Psoas muscle (tissue), 8 donors: Measurements from ENCODE around the gene RETREG1. TPM values are rescaled to one million over a fixed set of nuclear protein-coding genes. Genes with fewer than 3 reads are reported as not detected.

ENCODE experiments used
- ATAC-seq, 4 donors: fragments of 200-7000 bp; cut with Tn5 transposase; one replicate each; pipeline ENCODE4 v1.9.1; 2020; ENCODE audit warnings: moderate library complexity in 3 of 4, mild to moderate bottlenecking in 2 of 4
- DNase-seq, 2 donors: peaks; one replicate each; pipeline ENCODE4 v3.0.0-alpha.2; 2020
- H3K27ac ChIP-seq: fragments of 200-600 bp; one replicate; pipeline ENCODE4 v1.8.0; 2022
- H3K27me3 ChIP-seq, 3 donors: fragments of 200-600 bp in 1 of 3; one replicate each; pipeline versions ENCODE4 v1.6.1 to v1.8.0; 2013 to 2022; ENCODE audit warnings: low read length in 2 of 3, mild to moderate bottlenecking in 2 of 3, moderate library complexity in 1 of 3; ENCODE audit not compliant: insufficient read depth in 3 of 3
- H3K36me3 ChIP-seq, 2 donors: fragments of 200-600 bp in 1 of 2; one replicate each; pipeline versions ENCODE4 v1.6.1 to v1.8.0; 2013 to 2022; ENCODE audit warnings: low read depth in 1 of 2, mild to moderate bottlenecking in 1 of 2, moderate library complexity in 1 of 2; ENCODE audit not compliant: insufficient read depth in 1 of 2
- H3K4me1 ChIP-seq: fragments of 200-600 bp; one replicate; pipeline ENCODE4 v1.8.0; 2022
- H3K4me3 ChIP-seq: fragments of 200-600 bp; one replicate; pipeline ENCODE4 v1.8.0; 2022; ENCODE audit warnings: mild to moderate bottlenecking
- H3K9me3 ChIP-seq: fragments of 200-600 bp; one replicate; pipeline ENCODE4 v1.8.0; 2022
- WGBS, 3 donors: extraction: QIAGEN DNeasy Blood & Tissue Kit; methylation state at CpG; one replicate each; pipeline versions ENCODE4 v1.1.6 to v1.1.7; 2013; 5-methylcytosine and 5-hydroxymethylcytosine counted together
- intact Hi-C, 2 donors: fragments of 100-400 bp; cut with DNase I; formaldehyde crosslinking; loops; one replicate each; pipeline versions ENCODE4 v1.11.0 to v1.14.2; 2022
- polyA plus RNA-seq, 3 donors: library from polyadenylated mRNA; stranded (reverse); fragments of 200-250 nt; gene quantifications; one replicate each; pipeline ENCODE4 v1.2.3, GENCODE V29; 2013
- total RNA-seq, 4 donors: library from RNA; stranded (reverse); fragmentation: NEBNext Ultra II Directional in 2 of 4; extraction: Animal tissue kit (Norgen Biotek cat#: 25700) in 2 of 4; gene quantifications; one replicate each; pipeline versions ENCODE4 v1.2.1 to v1.2.4, GENCODE V29; 2021 to 2023
- TF ChIP-seq, protein P1 (sequence below): fragments of 200-600 bp; IDR thresholded peaks from one replicate; pipeline ENCODE4 v1.8.0; 2022; ENCODE audit warnings: antibody characterized with exemption
- donor health status: healthy with polysubstance abuse.
- donor health status: DM: no; HTN: no; CAD: no; lungs with moderate emphysema.
- donor health status: Bipolar disorder and iron deficiency.
- donor health status: healthy.
- donor health status: DM: yes; HTN: yes; CAD: no.
- donor health status: DM: no; HTN: no; CAD: no.
- donor health status: DM: no; HTN: no; CAD: no.
- donor health status: DM: yes; HTN: yes; CAD: no.

RETREG1 gene
- total and polyA plus RNA-seq, 7 donors = 2.1 to 252 (median 191) TPM

DNA sequence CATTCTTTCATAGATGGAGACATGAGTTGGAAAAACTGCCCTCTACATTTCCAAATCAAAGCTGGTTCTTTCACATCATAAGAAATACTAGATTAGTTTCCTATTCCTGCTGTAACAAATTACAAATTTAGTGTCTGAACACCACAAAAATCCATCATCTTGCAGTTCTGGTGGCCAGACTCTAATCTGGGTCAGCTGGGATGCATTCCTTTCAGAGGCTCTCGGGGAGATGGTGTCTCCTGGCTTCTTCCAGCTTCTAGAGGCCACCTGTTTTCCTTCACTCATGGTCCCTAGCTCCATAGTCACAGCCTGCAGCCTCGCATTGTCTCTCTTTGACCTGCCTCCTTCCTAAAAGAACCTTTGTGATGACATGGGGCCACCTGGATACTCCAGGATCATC is 65.2 kb downstream of the RETREG1 start:
- ATAC-seq = no peak

DNA sequence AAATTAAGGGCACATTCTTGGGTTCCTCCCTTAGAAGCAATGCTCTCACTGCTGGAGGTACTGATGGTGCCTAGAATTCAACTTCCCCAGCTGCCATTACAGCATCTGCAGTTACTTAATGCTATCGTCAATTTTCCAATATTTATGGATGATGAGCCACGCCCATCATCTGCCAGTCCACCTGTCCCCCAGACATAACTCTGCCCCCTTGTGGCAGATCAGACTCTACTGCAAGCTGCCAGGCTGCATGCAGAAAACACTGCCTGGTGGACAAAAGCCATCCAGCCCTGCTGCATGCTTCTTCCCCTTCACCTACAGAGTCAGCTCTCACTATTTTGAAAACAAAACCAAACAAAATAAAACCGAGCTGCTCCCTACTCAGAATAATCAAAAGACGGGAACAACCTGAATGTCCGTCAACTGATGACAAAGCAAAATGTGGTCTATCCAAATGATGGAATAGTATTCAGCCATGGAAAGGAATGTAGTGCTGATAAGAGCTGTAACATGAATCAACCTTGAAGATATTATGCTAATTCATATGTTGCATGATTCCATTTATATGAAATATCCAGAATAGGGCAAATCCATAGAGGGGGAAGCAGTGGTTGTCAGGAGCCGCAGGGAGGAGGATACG is 66.4 kb downstream of the RETREG1 start:
- Histone ChIP-seq H3K4me3 (peak overlapping the region; percentile 55), H3K9me3 (no peaks in the 10 kb centered on the region), H3K27ac (peak overlapping the region; percentile 84), H3K36me3 (no peaks in the 10 kb centered on the region), H3K27me3 (no peaks in the 10 kb centered on the region), H3K4me1 (peaks cover 50% of the 10 kb centered on the region)
- intact Hi-C loops = loop anchor here (2.0 to 10.0 kb wide), 3 partner anchors 62 to 114 kb away; no protein-coding TSS in a partner anchor
- ATAC-seq (peak; percentile 63 to 74 (median 71)), DNase-seq (no peak)
- TF ChIP-seq, protein P1, sequence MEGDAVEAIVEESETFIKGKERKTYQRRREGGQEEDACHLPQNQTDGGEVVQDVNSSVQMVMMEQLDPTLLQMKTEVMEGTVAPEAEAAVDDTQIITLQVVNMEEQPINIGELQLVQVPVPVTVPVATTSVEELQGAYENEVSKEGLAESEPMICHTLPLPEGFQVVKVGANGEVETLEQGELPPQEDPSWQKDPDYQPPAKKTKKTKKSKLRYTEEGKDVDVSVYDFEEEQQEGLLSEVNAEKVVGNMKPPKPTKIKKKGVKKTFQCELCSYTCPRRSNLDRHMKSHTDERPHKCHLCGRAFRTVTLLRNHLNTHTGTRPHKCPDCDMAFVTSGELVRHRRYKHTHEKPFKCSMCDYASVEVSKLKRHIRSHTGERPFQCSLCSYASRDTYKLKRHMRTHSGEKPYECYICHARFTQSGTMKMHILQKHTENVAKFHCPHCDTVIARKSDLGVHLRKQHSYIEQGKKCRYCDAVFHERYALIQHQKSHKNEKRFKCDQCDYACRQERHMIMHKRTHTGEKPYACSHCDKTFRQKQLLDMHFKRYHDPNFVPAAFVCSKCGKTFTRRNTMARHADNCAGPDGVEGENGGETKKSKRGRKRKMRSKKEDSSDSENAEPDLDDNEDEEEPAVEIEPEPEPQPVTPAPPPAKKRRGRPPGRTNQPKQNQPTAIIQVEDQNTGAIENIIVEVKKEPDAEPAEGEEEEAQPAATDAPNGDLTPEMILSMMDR = peak; percentile 77
- WGBS, 3 donors = 63 to 77% (median 65%) methylated on average over 7 of the region's 7 CpGs

More for the DNA sequence above, 65.2 kb downstream of the RETREG1 start:
- peak overlapping the region; percentile 84 for H3K27ac ChIP-seq
- intact Hi-C loops = loop anchor here (2.0 to 10.0 kb wide), 3 partner anchors 63 to 113 kb away; no protein-coding TSS in a partner anchor
- no peaks in the 10 kb centered on the region for H3K9me3 ChIP-seq
- TF ChIP-seq, protein P1 = no peak
- WGBS, 3 donors = 54 to 66% (median 60%) methylated on average over 2 of the region's 2 CpGs
- no peaks in the 10 kb centered on the region for H3K36me3 ChIP-seq
- no peak for DNase-seq
- H3K4me3 ChIP-seq = no peak overlapping the region
- no peaks in the 10 kb centered on the region for H3K27me3 ChIP-seq
- H3K4me1 ChIP-seq = peaks cover 39% of the 10 kb centered on the region

DNA sequence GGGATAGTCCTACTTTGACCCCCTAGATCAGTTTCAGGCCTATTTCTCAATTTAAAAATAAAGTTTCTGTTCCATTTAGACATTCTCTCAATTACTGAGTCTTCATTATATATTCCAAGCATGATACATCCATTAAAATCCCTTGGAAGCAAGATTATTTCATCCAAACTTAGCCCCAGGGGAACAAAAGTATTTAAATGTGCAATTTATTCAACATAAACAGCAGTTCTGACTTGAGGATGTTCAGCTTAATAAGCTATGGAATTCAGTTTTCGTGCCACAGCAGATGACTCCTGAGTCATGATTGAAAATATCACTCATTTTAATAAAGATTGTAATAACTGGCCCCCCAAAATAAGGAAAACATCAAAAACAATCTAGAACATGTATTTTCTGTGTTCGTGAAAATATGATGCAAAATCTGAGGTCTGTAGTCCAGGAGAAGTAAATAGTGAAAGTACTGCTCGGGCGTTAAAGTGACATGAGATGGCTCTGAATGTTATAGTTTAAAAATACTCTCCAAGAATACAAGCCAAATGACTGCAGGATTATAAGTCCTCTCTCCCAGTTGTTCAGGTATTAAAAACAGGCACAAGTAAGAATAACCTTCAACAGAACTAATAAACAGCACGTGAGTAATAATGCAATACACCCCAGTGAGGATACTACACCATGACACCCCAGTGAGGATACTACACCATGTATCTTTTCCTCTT is 67.1 kb downstream of the RETREG1 start:
- intact Hi-C loops = loop anchor here (2.0 to 10.0 kb wide), 4 partner anchors 42 to 115 kb away; no protein-coding TSS in a partner anchor

DNA sequence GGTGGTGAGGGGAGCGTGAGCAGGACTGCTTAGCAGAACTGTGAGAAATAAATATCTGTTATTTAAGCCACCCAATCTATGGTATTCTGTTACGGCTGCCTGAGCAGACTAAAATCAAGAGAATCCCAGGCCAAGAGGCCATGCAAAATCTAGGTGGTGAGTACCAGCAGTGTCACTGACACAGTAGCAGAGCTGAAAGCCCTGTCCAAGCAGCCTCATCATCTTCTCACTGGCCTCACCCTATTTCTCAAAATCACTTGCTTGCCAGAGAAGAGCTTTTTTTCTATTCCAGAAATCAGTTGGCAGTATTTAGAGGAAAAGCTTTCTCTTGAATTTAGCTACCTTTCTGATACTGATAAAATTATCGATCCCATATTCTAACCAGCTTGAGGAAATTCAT is 68.0 kb downstream of the RETREG1 start:
- Histone ChIP-seq H3K4me1 (peaks cover 63% of the 10 kb centered on the region), H3K27ac (peak overlapping the region; percentile 84), H3K36me3 (no peaks in the 10 kb centered on the region), H3K4me3 (peak overlapping the region; percentile 55), H3K27me3 (no peaks in the 10 kb centered on the region), H3K9me3 (no peaks in the 10 kb centered on the region)
- intact Hi-C loops = loop anchor here in 1 of 2 donors (5.0 kb wide), 1 partner anchor 42 kb away; no protein-coding TSS in a partner anchor
- TF ChIP-seq, protein P1 = no peak
- WGBS, 3 donors = 54 to 77% (median 56%) methylated on average over 3 of the region's 3 CpGs
- ATAC-seq = peak in 1 of 4 donors; percentile 33
- DNase-seq = no peak

More for the DNA sequence above, 67.1 kb downstream of the RETREG1 start:
- no peaks in the 10 kb centered on the region for H3K36me3 ChIP-seq
- peak overlapping the region; percentile 84 for H3K27ac ChIP-seq
- H3K9me3 ChIP-seq = no peaks in the 10 kb centered on the region
- H3K4me3 ChIP-seq = peak overlapping the region; percentile 55
- 16 to 37% (median 24%) methylated on average over 5 of the region's 5 CpGs for WGBS, 3 donors
- peaks cover 58% of the 10 kb centered on the region for H3K4me1 ChIP-seq
- peak in 3 of 4 donors; percentile 44 to 77 (median 58) for ATAC-seq
- no peaks in the 10 kb centered on the region for H3K27me3 ChIP-seq
- DNase-seq = no peak
- TF ChIP-seq, protein P1 = no peak
